ENCODE measurements around the gene OPCML.

DNA sequence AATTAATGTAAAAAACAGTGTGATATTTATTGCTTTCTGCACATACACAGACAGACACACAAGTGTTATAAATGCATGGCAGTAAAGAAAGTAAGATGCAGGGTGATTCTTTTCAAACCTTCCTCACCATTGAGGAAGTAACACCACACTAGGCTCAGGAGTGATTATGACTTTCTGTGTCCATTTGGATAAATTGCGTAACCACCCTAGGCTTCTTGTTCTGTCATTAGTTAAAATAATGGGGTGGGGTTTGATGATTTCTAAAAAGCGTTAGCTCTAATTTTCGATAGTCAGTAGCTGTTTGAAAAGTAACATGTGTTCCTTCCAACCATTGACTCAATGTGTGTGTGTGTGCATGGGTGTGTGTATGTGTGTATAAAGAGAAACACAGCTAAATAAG, 1081.7 kb downstream of the OPCML start:
- TF ChIP-seq CSRNP3 (CRISPR knock-in tag; IDR thresholded peaks at IDR 0.05) (no peak), PPARA (CRISPR knock-in tag; IDR thresholded peaks at IDR 0.05; ENCODE audit: borderline replicate concordance) (no peak), ZFP3 (CRISPR knock-in tag; IDR thresholded peaks at IDR 0.05) (no peak), ZNF8 (CRISPR knock-in tag; IDR thresholded peaks at IDR 0.05) (no peak), OSR1 (CRISPR knock-in tag; IDR thresholded peaks at IDR 0.05) (no peak), ZNF70 (CRISPR knock-in tag; IDR thresholded peaks at IDR 0.05) (no peak), ZC3H10 (CRISPR knock-in tag; IDR thresholded peaks at IDR 0.05) (no peak)
- TF ChIP-seq, protein P1, sequence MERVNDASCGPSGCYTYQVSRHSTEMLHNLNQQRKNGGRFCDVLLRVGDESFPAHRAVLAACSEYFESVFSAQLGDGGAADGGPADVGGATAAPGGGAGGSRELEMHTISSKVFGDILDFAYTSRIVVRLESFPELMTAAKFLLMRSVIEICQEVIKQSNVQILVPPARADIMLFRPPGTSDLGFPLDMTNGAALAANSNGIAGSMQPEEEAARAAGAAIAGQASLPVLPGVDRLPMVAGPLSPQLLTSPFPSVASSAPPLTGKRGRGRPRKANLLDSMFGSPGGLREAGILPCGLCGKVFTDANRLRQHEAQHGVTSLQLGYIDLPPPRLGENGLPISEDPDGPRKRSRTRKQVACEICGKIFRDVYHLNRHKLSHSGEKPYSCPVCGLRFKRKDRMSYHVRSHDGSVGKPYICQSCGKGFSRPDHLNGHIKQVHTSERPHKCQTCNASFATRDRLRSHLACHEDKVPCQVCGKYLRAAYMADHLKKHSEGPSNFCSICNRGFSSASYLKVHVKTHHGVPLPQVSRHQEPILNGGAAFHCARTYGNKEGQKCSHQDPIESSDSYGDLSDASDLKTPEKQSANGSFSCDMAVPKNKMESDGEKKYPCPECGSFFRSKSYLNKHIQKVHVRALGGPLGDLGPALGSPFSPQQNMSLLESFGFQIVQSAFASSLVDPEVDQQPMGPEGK (CRISPR knock-in tag; IDR thresholded peaks at IDR 0.05; ENCODE audit: borderline replicate concordance): no peak
- TF ChIP-seq, protein P2, sequence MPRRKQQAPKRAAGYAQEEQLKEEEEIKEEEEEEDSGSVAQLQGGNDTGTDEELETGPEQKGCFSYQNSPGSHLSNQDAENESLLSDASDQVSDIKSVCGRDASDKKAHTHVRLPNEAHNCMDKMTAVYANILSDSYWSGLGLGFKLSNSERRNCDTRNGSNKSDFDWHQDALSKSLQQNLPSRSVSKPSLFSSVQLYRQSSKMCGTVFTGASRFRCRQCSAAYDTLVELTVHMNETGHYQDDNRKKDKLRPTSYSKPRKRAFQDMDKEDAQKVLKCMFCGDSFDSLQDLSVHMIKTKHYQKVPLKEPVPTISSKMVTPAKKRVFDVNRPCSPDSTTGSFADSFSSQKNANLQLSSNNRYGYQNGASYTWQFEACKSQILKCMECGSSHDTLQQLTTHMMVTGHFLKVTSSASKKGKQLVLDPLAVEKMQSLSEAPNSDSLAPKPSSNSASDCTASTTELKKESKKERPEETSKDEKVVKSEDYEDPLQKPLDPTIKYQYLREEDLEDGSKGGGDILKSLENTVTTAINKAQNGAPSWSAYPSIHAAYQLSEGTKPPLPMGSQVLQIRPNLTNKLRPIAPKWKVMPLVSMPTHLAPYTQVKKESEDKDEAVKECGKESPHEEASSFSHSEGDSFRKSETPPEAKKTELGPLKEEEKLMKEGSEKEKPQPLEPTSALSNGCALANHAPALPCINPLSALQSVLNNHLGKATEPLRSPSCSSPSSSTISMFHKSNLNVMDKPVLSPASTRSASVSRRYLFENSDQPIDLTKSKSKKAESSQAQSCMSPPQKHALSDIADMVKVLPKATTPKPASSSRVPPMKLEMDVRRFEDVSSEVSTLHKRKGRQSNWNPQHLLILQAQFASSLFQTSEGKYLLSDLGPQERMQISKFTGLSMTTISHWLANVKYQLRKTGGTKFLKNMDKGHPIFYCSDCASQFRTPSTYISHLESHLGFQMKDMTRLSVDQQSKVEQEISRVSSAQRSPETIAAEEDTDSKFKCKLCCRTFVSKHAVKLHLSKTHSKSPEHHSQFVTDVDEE (CRISPR knock-in tag; IDR thresholded peaks at IDR 0.05): no peak
- TF ChIP-seq, protein P3, sequence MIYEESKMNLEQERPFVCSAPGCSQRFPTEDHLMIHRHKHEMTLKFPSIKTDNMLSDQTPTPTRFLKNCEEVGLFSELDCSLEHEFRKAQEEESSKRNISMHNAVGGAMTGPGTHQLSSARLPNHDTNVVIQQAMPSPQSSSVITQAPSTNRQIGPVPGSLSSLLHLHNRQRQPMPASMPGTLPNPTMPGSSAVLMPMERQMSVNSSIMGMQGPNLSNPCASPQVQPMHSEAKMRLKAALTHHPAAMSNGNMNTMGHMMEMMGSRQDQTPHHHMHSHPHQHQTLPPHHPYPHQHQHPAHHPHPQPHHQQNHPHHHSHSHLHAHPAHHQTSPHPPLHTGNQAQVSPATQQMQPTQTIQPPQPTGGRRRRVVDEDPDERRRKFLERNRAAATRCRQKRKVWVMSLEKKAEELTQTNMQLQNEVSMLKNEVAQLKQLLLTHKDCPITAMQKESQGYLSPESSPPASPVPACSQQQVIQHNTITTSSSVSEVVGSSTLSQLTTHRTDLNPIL (CRISPR knock-in tag; IDR thresholded peaks at IDR 0.05; ENCODE audit: low read depth): no peak

All from SK-N-SH treated with all-trans-retinoic acid at 6 μM for 48 hours (cell line).